DMS79 treated with DMSO at 0.1 percent for 48 hours (cell line): Measurements from ENCODE around the gene TMEM14B.
"Not testable (repeated sequence)": the region's sequence is repeated elsewhere in the genome, so short reads cannot be mapped to it uniquely, and the experiment has no call there.

ENCODE experiments used
- DNase-seq: peaks from one replicate; lab custom pipeline; 2025; lab: John Stamatoyannopoulos, UW

The TMEM14B gene

GRCh38 chr6:10747251-10747972, at the start of gene TMEM14B:
TSS of gene TMEM14B (plus strand) at chr6:10747805. CDS start at chr6:10749246, 1,441 bp downstream.
- peak; percentile 78 for DNase-seq

GRCh38 chr6:10713962-10714361, 33.6 kb upstream of the TMEM14B start:
- no peak for DNase-seq

GRCh38 chr6:10719296-10719963, 28.2 kb upstream of the TMEM14B start:
- no peak for DNase-seq

- DNase-seq: no peak
Observed at GRCh38 chr6:10719964-10720264, 27.7 kb upstream of the TMEM14B start.

GRCh38 chr6:10720265-10720959, 27.2 kb upstream of the TMEM14B start:
- peak; percentile 18 for DNase-seq

- not testable (repeated sequence) for DNase-seq
Observed at GRCh38 chr6:10720960-10721849, 26.4 kb upstream of the TMEM14B start.

GRCh38 chr6:10721850-10722569, 25.6 kb upstream of the TMEM14B start:
- DNase-seq: no peak

- DNase-seq: peak; percentile 47
Observed at GRCh38 chr6:10722570-10722819, 25.1 kb upstream of the TMEM14B start.

- peak; percentile 72 for DNase-seq
Observed at GRCh38 chr6:10722820-10723566, 24.6 kb upstream of the TMEM14B start, which contains the start of gene TMEM14C. TSS of gene TMEM14C (plus strand) at chr6:10723070. CDS start at chr6:10724614, 1,544 bp downstream.

GRCh38 chr6:10723567-10723881, 24.1 kb upstream of the TMEM14B start:
- no peak for DNase-seq

- no peak for DNase-seq
Observed at GRCh38 chr6:10725044-10725443, 22.6 kb upstream of the TMEM14B start.

GRCh38 chr6:10725716-10726115, 21.9 kb upstream of the TMEM14B start:
- no peak for DNase-seq

- DNase-seq: no peak
Observed at GRCh38 chr6:10730254-10730653, 17.4 kb upstream of the TMEM14B start.

- DNase-seq: peak; percentile 54
Observed at GRCh38 chr6:10733151-10733715, 14.4 kb upstream of the TMEM14B start.

- DNase-seq: no peak
Observed at GRCh38 chr6:10733863-10734262, 13.7 kb upstream of the TMEM14B start.

- DNase-seq: no peak
Observed at GRCh38 chr6:10736731-10737130, 10.9 kb upstream of the TMEM14B start.

- DNase-seq: no peak
Observed at GRCh38 chr6:10740061-10740460, 7.5 kb upstream of the TMEM14B start.

GRCh38 chr6:10741643-10742042, 6.0 kb upstream of the TMEM14B start:
- DNase-seq: not testable (repeated sequence)

- no peak for DNase-seq
Observed at GRCh38 chr6:10742251-10742650, 5.4 kb upstream of the TMEM14B start.

GRCh38 chr6:10743515-10743914, 4.1 kb upstream of the TMEM14B start:
- no peak for DNase-seq

- no peak for DNase-seq
Observed at GRCh38 chr6:10745116-10745515, 2.5 kb upstream of the TMEM14B start.
